PFSK-1 (cell line): Measurements from ENCODE around the gene CLEC3B.

Experiments used
- FOXP2 ChIP-seq: optimal IDR thresholded peaks from 2 replicates; pipeline ENCODE3; 2011; ENCODE audit warnings: borderline replicate concordance, control low read depth, inconsistent platforms; ENCODE audit not compliant: insufficient read depth; ENCODE audit errors: extremely low read length, extremely low read depth
- POLR2AphosphoS5 ChIP-seq: IDR thresholded peaks from 2 replicates; pipeline ENCODE4 v1.6.1; 2012; ENCODE audit warnings: low read depth, mild to moderate bottlenecking, control low read depth, low read length, moderate library complexity
- REST ChIP-seq, 2 experiments: IDR thresholded peaks; 2 replicates each; pipeline versions ENCODE4 v1.6.1 to v1.8.0; 2011 to 2012; ENCODE audit warnings: low read depth in 2 of 2, low read length in 2 of 2, control low read depth in 1 of 2, inconsistent platforms in 1 of 2, mild to moderate bottlenecking in 1 of 2, moderate library complexity in 1 of 2; ENCODE audit not compliant: insufficient read depth in 1 of 2
- SIN3A ChIP-seq: IDR thresholded peaks from 2 replicates; pipeline ENCODE4 v1.6.1; 2012; ENCODE audit warnings: mild to moderate bottlenecking, low read length, moderate library complexity, borderline replicate concordance; ENCODE audit not compliant: insufficient read depth
- TAF1 ChIP-seq: IDR thresholded peaks from 2 replicates; pipeline ENCODE4 v1.6.1; 2012; ENCODE audit warnings: low read length, control low read depth, borderline replicate concordance; ENCODE audit not compliant: insufficient read depth

Gene CLEC3B

GRCh38 chr3:45042162-45042561 lies 16.1 kb downstream of the CLEC3B start:
- TF ChIP-seq REST (IDR thresholded peaks at IDR 0.05; ENCODE audit: insufficient read depth in 1 of 2, low read depth in 2 of 2, low read length in 2 of 2) (no peak), TAF1 (no peak), FOXP2 (no peak), SIN3A (no peak), POLR2AphosphoS5 (no peak)

GRCh38 chr3:45043728-45044299 lies 17.7 kb downstream of the CLEC3B start:
- TF ChIP-seq FOXP2 (no peak), REST (IDR thresholded peaks at IDR 0.05; ENCODE audit: insufficient read depth in 1 of 2, low read depth in 2 of 2, low read length in 2 of 2) (no peak), TAF1 (no peak), POLR2AphosphoS5 (no peak), SIN3A (no peak)

GRCh38 chr3:45048244-45048643 lies 22.1 kb downstream of the CLEC3B start:
- TF ChIP-seq SIN3A (no peak), POLR2AphosphoS5 (no peak), FOXP2 (no peak), REST (IDR thresholded peaks at IDR 0.05; ENCODE audit: insufficient read depth in 1 of 2, low read depth in 2 of 2, low read length in 2 of 2) (no peak), TAF1 (no peak)

GRCh38 chr3:45049807-45050206 lies 23.7 kb downstream of the CLEC3B start:
- no peak for TF ChIP-seq REST (IDR thresholded peaks at IDR 0.05; ENCODE audit: insufficient read depth in 1 of 2, low read depth in 2 of 2, low read length in 2 of 2)
- TF ChIP-seq SIN3A, result no peak
- no peak for TF ChIP-seq TAF1
- no peak for TF ChIP-seq POLR2AphosphoS5
- TF ChIP-seq FOXP2, result no peak

GRCh38 chr3:45051685-45052084 lies 25.6 kb downstream of the CLEC3B start:
- no peak for TF ChIP-seq POLR2AphosphoS5
- TF ChIP-seq TAF1, result no peak
- TF ChIP-seq FOXP2, result no peak
- TF ChIP-seq REST (IDR thresholded peaks at IDR 0.05; ENCODE audit: insufficient read depth in 1 of 2, low read depth in 2 of 2, low read length in 2 of 2), result no peak
- no peak for TF ChIP-seq SIN3A
